Glutamatergic neuron (in vitro differentiated cells): ENCODE measurements around the gene PLIN1. TPM values are rescaled to one million over a fixed set of nuclear protein-coding genes. Genes with fewer than 3 reads are reported as not detected.

Source experiments
- DNase-seq: peaks from one replicate; pipeline ENCODE4 v3.0.0; 2022
- H3K27ac Mint-ChIP-seq: one replicate; pipeline ENCODE4 v1.8.0; 2020; ENCODE audit warnings: mild to moderate bottlenecking, mixed read lengths, inconsistent platforms; ENCODE audit not compliant: unreplicated experiment
- H3K27me3 Mint-ChIP-seq: one replicate; pipeline ENCODE4 v1.8.0; 2020; ENCODE audit warnings: mild to moderate bottlenecking, moderate library complexity, mixed read lengths, inconsistent platforms; ENCODE audit not compliant: unreplicated experiment
- H3K36me3 Mint-ChIP-seq: one replicate; pipeline ENCODE4 v1.8.0; 2020; ENCODE audit warnings: mild to moderate bottlenecking, mixed read lengths, inconsistent platforms; ENCODE audit not compliant: unreplicated experiment
- H3K4me1 Mint-ChIP-seq: one replicate; pipeline ENCODE4 v1.8.0; 2020; ENCODE audit warnings: mild to moderate bottlenecking, low read depth, mixed read lengths, inconsistent platforms; ENCODE audit not compliant: unreplicated experiment
- H3K4me3 Mint-ChIP-seq: one replicate; pipeline ENCODE4 v1.8.0; 2020; ENCODE audit warnings: mild to moderate bottlenecking, mixed read lengths, inconsistent platforms; ENCODE audit not compliant: unreplicated experiment
- H3K9me3 Mint-ChIP-seq: one replicate; pipeline ENCODE4 v1.8.0; 2020; ENCODE audit warnings: mild to moderate bottlenecking, moderate library complexity, mixed read lengths, inconsistent platforms; ENCODE audit not compliant: unreplicated experiment
- total RNA-seq: library from RNA; stranded (reverse); fragmentation: NEBNext Ultra II Directional; extraction: Animal tissue kit (Norgen Biotek cat#: 25700); gene quantifications from one replicate; pipeline ENCODE4 v1.2.1, GENCODE V29; 2021; ENCODE audit not compliant: unreplicated experiment
- TF ChIP-seq, protein P1 (sequence below): fragments of 200-600 bp; sonication (generic); IDR thresholded peaks from one replicate; pipeline ENCODE4 v1.5.0; 2021; ENCODE audit not compliant: partially characterized antibody, unreplicated experiment

PLIN1 gene
- total RNA-seq, 1 donor from 2014 or later = not detected

DNA sequence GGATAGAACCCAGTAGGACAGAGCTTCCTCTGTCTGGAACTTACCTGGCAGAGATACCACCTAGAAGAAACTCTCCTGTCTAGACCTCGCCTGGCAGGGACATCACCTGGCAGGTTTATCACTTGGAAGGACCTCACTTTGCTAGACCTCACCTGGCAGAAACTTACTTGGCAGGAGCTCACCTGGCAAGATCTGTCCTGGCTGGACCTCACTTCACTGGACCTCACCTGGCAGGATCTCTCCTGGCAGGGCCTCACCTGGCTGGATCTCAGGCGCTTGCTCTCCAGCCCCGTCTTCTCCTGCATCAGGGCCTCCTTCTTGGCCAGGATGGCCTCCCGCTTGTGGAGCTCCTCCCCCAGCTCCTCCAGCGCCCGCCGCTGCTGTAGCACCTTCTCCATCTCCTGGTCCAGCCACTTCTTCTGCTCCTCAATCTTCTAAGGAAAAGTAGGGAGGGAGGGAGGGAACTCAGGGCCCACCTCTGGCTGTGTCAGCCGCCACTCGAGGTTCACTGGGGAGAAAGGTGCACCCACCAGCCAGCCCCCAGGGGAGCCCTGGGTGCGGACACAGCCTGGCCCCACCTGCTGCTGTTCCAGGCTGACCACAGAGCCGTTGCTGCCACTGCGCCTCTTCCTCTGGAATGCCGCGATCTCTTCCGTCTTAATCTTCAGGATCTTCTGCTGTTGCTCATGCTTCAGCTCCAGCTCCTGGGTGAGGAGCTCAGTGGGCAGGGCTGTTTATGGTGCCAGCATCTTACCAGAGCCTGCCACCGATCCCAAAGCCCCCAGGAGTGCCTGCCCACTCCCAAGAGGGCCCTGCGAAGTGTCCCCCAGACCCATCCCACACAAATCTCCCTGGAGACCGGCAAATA is 46.4 kb downstream of the PLIN1 start:
- Mint-ChIP-seq H3K9me3 (no peaks in the 10 kb centered on the region), H3K27ac (no peak overlapping the region)
- TF ChIP-seq, protein P1, sequence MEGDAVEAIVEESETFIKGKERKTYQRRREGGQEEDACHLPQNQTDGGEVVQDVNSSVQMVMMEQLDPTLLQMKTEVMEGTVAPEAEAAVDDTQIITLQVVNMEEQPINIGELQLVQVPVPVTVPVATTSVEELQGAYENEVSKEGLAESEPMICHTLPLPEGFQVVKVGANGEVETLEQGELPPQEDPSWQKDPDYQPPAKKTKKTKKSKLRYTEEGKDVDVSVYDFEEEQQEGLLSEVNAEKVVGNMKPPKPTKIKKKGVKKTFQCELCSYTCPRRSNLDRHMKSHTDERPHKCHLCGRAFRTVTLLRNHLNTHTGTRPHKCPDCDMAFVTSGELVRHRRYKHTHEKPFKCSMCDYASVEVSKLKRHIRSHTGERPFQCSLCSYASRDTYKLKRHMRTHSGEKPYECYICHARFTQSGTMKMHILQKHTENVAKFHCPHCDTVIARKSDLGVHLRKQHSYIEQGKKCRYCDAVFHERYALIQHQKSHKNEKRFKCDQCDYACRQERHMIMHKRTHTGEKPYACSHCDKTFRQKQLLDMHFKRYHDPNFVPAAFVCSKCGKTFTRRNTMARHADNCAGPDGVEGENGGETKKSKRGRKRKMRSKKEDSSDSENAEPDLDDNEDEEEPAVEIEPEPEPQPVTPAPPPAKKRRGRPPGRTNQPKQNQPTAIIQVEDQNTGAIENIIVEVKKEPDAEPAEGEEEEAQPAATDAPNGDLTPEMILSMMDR = no peak

DNA sequence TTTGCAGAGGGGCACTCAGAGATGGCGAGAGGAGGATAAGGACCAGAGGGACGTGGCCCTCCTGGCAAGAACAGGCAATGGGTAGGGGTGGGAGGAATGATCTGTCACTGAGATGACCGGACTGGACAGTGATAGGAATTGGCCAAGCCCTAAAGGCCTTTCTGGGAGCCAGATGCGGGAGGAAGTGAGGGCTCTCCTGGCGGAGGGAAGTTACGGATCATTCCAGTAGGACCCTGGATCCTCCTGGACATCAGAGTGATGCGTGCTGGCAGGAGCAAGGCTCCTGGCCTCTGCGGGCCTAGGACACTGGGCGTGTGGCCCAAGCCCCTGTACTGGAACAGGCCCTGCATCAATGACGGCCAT is 47.3 kb downstream of the PLIN1 start:
- DNase-seq = no peak
- TF ChIP-seq, protein P1 = no peak
- Mint-ChIP-seq H3K4me1 (no peaks in the 10 kb centered on the region), H3K9me3 (no peaks in the 10 kb centered on the region), H3K4me3 (no peak overlapping the region), H3K36me3 (peaks cover 18% of the 10 kb centered on the region), H3K27me3 (peaks cover 4% of the 10 kb centered on the region), H3K27ac (no peak overlapping the region)

More for the DNA sequence above, 46.4 kb downstream of the PLIN1 start:
- no peak for DNase-seq
- Mint-ChIP-seq H3K4me1 (no peaks in the 10 kb centered on the region), H3K4me3 (no peak overlapping the region), H3K27me3 (peaks cover 4% of the 10 kb centered on the region), H3K36me3 (peaks cover 18% of the 10 kb centered on the region)

DNA sequence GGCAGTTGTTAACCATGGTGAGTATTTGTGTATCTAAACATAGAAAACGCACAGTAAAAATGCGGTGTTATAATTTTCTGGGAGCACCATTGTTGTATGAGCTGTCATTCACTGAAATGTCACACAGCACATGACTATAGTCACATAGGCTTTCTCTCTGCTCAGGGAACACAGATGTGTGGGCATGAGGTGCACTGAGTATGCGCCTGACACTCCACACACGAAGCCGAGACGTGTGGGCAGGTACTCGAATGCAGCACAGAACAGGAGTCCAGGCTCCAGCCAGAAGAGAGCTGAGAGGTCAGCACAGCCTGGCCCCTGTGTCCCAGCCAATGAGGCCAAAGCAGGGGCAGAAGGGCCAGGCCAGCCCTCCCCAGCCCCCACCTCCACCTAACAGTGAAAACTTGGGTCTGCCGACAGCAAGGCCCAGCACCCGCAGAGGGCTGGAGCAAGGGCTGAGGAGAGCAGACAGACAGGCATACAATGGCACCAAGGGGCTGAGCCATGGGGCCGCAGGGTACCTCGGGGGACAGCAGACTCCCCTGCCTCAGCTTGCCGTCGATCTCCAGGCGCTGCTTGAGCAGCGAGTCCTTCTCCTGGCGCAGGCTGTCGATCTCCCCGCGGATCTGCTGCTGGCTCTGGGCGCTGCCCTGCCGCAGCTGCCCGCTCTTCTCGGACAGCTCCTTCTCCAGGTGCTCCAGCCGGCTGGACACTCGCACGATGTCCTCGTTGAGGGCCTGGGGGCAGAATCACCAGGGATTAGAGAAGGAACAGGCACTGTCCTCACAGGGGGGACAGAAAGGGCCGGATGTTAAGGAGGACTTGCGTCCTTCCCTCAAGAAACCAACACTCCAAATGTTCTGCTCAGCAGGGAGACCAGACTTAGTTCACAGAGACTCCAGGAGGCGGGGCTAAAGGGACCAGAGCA is 47.9 kb downstream of the PLIN1 start:
- Mint-ChIP-seq H3K27me3 (peaks cover 4% of the 10 kb centered on the region), H3K4me1 (no peaks in the 10 kb centered on the region), H3K9me3 (no peaks in the 10 kb centered on the region), H3K4me3 (no peak overlapping the region), H3K27ac (no peak overlapping the region), H3K36me3 (peaks cover 18% of the 10 kb centered on the region)
- DNase-seq = no peak
- TF ChIP-seq, protein P1 = no peak

DNA sequence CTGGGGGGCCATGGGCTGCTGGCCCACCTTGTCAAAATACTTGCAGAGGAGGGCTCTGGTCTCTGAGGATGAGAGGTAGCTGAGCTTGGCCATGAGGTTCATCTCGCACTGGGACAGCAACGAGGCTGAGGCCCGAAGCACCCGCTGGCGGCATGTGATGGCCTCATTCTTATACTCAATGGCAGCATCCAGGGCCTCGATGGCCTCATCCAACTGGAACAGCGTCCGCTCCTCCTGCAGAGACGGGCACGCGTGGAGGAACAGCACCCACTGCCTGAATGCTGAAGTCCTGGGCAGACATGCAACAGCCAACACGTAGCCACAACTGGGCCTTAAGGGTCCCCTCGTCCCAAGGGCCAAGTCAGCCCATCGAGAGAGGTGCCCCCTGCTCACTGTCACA is 48.9 kb downstream of the PLIN1 start:
- peaks cover 6% of the 10 kb centered on the region for H3K27me3 Mint-ChIP-seq
- no peaks in the 10 kb centered on the region for H3K9me3 Mint-ChIP-seq
- DNase-seq = no peak
- H3K4me1 Mint-ChIP-seq = no peaks in the 10 kb centered on the region
- TF ChIP-seq, protein P1 = no peak
- no peak overlapping the region for H3K27ac Mint-ChIP-seq
- H3K4me3 Mint-ChIP-seq = no peak overlapping the region
- peaks cover 15% of the 10 kb centered on the region for H3K36me3 Mint-ChIP-seq

DNA sequence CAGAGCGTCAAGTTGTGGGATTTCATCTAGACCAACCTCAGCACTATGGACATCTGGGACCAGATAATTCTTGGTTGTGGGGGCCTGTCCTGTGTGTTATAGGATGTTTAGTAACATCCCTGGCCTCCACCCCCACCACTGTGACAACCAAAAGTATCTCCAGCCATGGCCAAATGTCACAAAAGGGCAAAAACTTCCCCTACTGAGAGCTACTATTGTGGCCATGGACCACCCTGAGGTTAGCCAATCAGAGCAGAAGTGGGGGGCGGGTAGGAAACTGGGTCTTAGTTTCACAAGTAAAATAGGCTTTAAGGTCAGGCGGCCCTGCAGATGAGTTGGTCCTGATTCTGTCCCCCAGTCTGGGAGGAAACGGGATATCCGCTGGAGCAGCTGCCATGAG is 49.3 kb downstream of the PLIN1 start:
- TF ChIP-seq, protein P1 = no peak
- Mint-ChIP-seq H3K9me3 (no peaks in the 10 kb centered on the region), H3K36me3 (peaks cover 13% of the 10 kb centered on the region), H3K27ac (no peak overlapping the region), H3K27me3 (peaks cover 6% of the 10 kb centered on the region), H3K4me1 (no peaks in the 10 kb centered on the region), H3K4me3 (no peak overlapping the region)
- no peak for DNase-seq
